ENCODE data around the gene OCA2.
"Not testable (repeated sequence)": the region's sequence is repeated elsewhere in the genome, so short reads cannot be mapped to it uniquely, and the experiment has no call there.

The OCA2 gene

DNA sequence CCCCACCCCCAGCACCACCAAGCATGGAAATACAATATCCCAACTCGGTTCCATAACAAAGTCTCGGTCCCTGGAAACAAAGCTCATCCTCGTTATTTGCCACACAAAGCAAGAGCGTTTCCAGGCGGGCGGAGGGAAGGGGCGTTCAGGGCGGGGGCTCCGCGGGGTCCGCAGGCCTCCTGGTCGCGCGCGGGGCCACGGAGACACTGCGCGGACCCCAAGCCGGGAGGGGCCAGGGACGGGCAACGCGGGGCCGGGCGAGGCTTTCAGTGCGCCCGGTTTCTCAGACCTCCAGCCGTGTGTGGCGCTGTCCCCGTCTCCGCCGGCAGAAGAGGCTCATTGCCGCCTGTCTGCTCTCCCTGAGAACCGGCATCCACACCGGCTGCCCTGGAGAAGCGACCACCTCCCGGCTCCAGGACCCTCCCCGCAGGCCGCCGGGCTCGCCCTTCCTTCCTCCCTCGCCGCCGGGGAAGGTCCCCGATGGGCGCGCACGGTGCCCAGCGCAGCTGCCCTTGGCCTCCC is 329.0 kb downstream of the OCA2 start:
- no peaks in the 10 kb centered on the region for H3K27me3 ChIP-seq (ENCODE audit: low read depth, low read length)
- H2AFZ ChIP-seq (ENCODE audit: low read depth, low read length) = no peak overlapping the region
- H3K79me2 ChIP-seq (ENCODE audit: low read length) = no peaks in the 10 kb centered on the region
- H4K20me1 ChIP-seq (ENCODE audit: insufficient read depth, low read length) = no peaks in the 10 kb centered on the region
- H3K27ac ChIP-seq (ENCODE audit: low read length) = no peak overlapping the region
- no peak overlapping the region for H3K4me3 ChIP-seq (ENCODE audit: low read length)
- no peaks in the 10 kb centered on the region for H3K36me3 ChIP-seq (replicated peaks; ENCODE audit: low read depth, low read length)
- no peak overlapping the region for H3K9ac ChIP-seq (ENCODE audit: low read length)
- no peak overlapping the region for H3K4me2 ChIP-seq (ENCODE audit: low read length)
- TF ChIP-seq, protein P1, sequence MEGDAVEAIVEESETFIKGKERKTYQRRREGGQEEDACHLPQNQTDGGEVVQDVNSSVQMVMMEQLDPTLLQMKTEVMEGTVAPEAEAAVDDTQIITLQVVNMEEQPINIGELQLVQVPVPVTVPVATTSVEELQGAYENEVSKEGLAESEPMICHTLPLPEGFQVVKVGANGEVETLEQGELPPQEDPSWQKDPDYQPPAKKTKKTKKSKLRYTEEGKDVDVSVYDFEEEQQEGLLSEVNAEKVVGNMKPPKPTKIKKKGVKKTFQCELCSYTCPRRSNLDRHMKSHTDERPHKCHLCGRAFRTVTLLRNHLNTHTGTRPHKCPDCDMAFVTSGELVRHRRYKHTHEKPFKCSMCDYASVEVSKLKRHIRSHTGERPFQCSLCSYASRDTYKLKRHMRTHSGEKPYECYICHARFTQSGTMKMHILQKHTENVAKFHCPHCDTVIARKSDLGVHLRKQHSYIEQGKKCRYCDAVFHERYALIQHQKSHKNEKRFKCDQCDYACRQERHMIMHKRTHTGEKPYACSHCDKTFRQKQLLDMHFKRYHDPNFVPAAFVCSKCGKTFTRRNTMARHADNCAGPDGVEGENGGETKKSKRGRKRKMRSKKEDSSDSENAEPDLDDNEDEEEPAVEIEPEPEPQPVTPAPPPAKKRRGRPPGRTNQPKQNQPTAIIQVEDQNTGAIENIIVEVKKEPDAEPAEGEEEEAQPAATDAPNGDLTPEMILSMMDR (IDR thresholded peaks at IDR 0.05; ENCODE audit: low read depth, low read length) = no peak
- TF ChIP-seq EZH2phosphoT487 (IDR thresholded peaks at IDR 0.05; ENCODE audit: low read depth) = no peak
- H3K9me3 ChIP-seq (ENCODE audit: insufficient read depth, low read length) = no peaks in the 10 kb centered on the region
- no peaks in the 10 kb centered on the region for H3K4me1 ChIP-seq (ENCODE audit: low read length)

DNA sequence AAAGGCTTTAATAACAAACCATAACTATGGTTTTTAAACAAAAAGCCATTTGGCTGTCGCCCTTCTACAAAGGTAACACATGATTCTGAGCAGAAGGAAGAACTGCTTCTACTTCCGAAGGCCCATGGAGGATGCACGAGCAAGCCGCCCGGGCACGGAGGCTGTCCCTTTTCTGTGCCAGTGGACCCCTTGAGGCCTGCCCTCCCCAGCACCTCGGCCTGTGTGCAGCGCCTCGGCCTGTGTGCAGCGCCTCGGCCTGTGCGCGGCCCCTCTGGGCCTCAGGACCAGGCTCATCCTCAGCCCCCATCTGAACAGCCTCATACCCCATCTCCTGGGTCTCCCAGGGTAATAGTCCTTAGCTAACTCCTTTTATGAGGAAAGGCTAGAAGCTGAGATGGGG is 329.5 kb downstream of the OCA2 start:
- Histone ChIP-seq H2AFZ (ENCODE audit: low read depth, low read length) (no peak overlapping the region), H3K36me3 (replicated peaks; ENCODE audit: low read depth, low read length) (no peaks in the 10 kb centered on the region), H3K4me3 (ENCODE audit: low read length) (no peak overlapping the region), H3K79me2 (ENCODE audit: low read length) (no peaks in the 10 kb centered on the region), H3K27ac (ENCODE audit: low read length) (no peak overlapping the region), H3K9me3 (ENCODE audit: insufficient read depth, low read length) (no peaks in the 10 kb centered on the region), H3K4me1 (ENCODE audit: low read length) (no peaks in the 10 kb centered on the region), H4K20me1 (ENCODE audit: insufficient read depth, low read length) (no peaks in the 10 kb centered on the region), H3K4me2 (ENCODE audit: low read length) (no peak overlapping the region), H3K9ac (ENCODE audit: low read length) (no peak overlapping the region), H3K27me3 (ENCODE audit: low read depth, low read length) (no peaks in the 10 kb centered on the region)
- TF ChIP-seq EZH2phosphoT487 (IDR thresholded peaks at IDR 0.05; ENCODE audit: low read depth) = no peak
- TF ChIP-seq, protein P1 (IDR thresholded peaks at IDR 0.05; ENCODE audit: low read depth, low read length) = no peak

DNA sequence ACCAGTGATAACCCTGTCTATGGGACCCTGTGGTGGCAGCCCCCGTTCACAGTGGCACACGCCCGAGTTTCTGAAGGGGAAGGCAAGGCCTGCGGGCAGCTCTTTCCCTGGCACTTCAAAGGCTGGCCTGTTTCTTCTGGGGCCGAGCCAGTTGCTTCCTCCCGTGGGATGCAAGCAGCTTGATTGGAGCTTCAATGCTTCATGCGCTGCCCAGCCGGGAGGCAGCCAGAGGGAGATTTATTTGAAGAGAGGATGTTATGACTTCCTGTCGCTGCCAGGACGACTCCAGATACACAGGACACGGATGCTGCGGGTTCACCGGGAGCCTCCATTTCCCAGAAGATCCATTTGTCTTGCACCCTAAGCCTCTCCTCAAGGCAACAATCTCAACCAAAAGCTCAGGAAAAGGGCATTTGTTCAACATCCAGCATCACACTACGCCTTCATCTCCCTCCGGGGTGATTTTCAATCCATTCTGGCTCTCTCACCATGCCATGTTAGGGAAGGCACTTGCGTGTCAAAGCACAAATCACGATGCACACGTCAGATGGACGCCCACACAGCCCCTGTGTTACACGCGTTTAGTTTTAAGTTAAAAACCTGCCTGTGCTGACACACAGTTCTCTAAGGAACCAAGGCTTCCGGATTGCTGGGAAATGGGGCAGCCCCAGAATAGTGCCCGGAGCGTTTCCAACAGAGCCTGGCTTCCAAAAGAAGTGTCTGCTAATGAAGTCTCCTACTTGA is 330.2 kb downstream of the OCA2 start:
- no peak overlapping the region for H2AFZ ChIP-seq (ENCODE audit: low read depth, low read length)
- H3K27me3 ChIP-seq (ENCODE audit: low read depth, low read length) = no peaks in the 10 kb centered on the region

DNA sequence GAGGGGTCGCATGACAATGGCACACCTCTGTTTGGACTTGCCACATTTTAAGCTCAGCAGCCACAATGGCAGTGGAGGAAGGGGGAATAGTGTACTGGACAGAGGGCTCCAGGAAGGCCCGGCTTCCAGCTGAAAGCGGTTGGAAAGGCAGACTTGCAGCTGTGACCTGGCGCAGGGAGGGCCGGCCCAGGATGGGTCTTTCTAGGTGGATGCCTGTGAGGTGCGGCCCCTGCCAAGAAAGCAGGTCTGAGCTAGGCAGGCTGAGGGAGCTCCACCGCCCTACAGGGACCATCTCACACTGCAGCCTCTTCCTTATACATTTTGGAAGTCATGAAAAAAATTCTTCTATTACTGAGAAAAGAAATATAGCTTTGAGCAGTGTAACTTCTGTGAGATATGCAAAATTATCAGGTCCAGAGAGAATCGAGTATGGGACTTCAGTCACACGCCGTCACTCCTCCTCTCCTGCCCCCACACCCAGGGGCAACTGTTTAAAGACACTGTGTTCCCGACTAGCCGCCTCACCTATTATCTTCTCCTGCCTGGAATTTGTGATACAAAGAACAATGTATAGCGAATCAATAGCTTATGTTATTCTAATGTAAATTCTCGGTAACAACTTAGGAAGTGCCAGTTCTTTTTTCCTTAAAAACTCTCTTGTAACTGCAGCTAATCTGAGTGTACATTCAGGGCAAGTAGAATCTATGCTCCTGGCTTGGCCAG is 331.0 kb downstream of the OCA2 start:
- Histone ChIP-seq H3K4me3 (ENCODE audit: low read length) (no peak overlapping the region), H3K27ac (ENCODE audit: low read length) (no peak overlapping the region), H3K4me1 (ENCODE audit: low read length) (no peaks in the 10 kb centered on the region), H3K27me3 (ENCODE audit: low read depth, low read length) (no peaks in the 10 kb centered on the region), H2AFZ (ENCODE audit: low read depth, low read length) (no peak overlapping the region), H3K36me3 (replicated peaks; ENCODE audit: low read depth, low read length) (no peaks in the 10 kb centered on the region), H3K79me2 (ENCODE audit: low read length) (no peaks in the 10 kb centered on the region), H3K4me2 (ENCODE audit: low read length) (no peak overlapping the region), H4K20me1 (ENCODE audit: insufficient read depth, low read length) (no peaks in the 10 kb centered on the region), H3K9ac (ENCODE audit: low read length) (no peak overlapping the region), H3K9me3 (ENCODE audit: insufficient read depth, low read length) (no peaks in the 10 kb centered on the region)
- no peak for TF ChIP-seq EZH2phosphoT487 (IDR thresholded peaks at IDR 0.05; ENCODE audit: low read depth)

More for the DNA sequence above, 330.2 kb downstream of the OCA2 start:
- H3K4me1 ChIP-seq (ENCODE audit: low read length) = no peaks in the 10 kb centered on the region
- H3K4me2 ChIP-seq (ENCODE audit: low read length) = no peak overlapping the region
- H3K4me3 ChIP-seq (ENCODE audit: low read length) = no peak overlapping the region
- no peak overlapping the region for H3K27ac ChIP-seq (ENCODE audit: low read length)
- no peak overlapping the region for H3K9ac ChIP-seq (ENCODE audit: low read length)
- H4K20me1 ChIP-seq (ENCODE audit: insufficient read depth, low read length) = no peaks in the 10 kb centered on the region
- H3K79me2 ChIP-seq (ENCODE audit: low read length) = no peaks in the 10 kb centered on the region
- H3K9me3 ChIP-seq (ENCODE audit: insufficient read depth, low read length) = no peaks in the 10 kb centered on the region
- H3K36me3 ChIP-seq (replicated peaks; ENCODE audit: low read depth, low read length) = no peaks in the 10 kb centered on the region
- TF ChIP-seq, protein P1 (IDR thresholded peaks at IDR 0.05; ENCODE audit: low read depth, low read length) = no peak
- no peak for TF ChIP-seq EZH2phosphoT487 (IDR thresholded peaks at IDR 0.05; ENCODE audit: low read depth)

DNA sequence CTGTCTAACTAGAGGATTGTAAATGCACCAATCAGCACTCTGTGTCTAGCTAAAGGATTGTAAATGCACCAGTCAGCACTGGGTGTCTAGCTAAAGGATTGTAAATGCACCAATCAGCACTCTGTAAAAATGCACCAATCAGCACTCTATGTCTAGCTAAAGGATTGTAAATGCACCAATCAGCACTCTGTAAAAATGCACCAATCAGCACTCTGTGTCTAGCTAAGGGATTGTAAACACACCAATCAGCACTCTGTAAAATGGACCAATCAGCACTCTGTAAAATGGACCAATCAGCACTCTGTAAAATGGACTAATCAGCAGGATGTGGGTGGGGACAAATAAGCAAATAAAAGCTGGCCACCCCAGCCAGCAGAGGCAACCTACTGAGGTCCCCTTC is 331.7 kb downstream of the OCA2 start:
- not testable (repeated sequence) for H3K4me3 ChIP-seq (ENCODE audit: low read length); H3K36me3 ChIP-seq (replicated peaks; ENCODE audit: low read depth, low read length); H3K9ac ChIP-seq (ENCODE audit: low read length); H3K27me3 ChIP-seq (ENCODE audit: low read depth, low read length); H4K20me1 ChIP-seq (ENCODE audit: insufficient read depth, low read length); H2AFZ ChIP-seq (ENCODE audit: low read depth, low read length); H3K4me2 ChIP-seq (ENCODE audit: low read length); H3K79me2 ChIP-seq (ENCODE audit: low read length); H3K4me1 ChIP-seq (ENCODE audit: low read length); H3K9me3 ChIP-seq (ENCODE audit: insufficient read depth, low read length); H3K27ac ChIP-seq (ENCODE audit: low read length)
